ENCODE data around the gene YIPF4.
A peak's percentile ranks its signal among the peaks of the same experiment; 100 is the strongest.
"Not testable (repeated sequence)": the region's sequence is repeated elsewhere in the genome, so short reads cannot be mapped to it uniquely, and the experiment has no call there.

Gene YIPF4

DNA sequence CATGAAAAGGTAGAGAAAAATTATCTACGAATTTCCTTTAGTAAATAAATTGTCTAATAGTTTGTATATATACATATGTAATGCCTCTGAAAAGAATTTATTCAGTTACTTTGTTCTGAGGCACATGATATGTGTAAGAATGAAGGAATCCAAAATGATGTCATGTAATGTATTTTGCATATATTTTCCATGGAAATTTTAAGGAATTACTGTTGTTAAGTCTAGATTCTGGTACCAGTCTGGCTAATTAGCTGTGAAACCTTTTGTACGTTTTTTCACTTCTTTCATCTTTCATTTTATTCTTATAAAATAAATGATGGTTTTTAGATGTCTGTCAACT is 12.3 kb downstream of the YIPF4 start:
- DNase-seq, result no peak

DNA sequence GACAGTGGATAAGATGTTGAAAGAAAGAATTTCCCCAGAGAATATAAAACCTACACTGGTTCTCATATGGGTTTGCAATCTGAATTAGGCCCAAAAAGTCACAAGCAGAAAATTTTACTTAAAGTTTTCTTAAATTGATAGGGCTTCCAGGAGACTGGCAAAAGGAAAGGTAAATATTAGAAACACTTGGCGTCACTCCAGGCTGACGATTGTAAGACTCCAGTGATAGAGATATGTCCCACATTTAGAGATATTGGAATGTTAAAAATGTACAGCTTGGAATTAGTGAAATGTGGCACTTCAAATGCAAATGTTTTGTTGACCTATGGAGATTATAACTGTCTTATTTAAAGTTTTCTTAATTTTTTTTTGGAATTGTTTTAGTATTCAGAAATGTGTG is 14.0 kb downstream of the YIPF4 start:
- DNase-seq, result no peak

DNA sequence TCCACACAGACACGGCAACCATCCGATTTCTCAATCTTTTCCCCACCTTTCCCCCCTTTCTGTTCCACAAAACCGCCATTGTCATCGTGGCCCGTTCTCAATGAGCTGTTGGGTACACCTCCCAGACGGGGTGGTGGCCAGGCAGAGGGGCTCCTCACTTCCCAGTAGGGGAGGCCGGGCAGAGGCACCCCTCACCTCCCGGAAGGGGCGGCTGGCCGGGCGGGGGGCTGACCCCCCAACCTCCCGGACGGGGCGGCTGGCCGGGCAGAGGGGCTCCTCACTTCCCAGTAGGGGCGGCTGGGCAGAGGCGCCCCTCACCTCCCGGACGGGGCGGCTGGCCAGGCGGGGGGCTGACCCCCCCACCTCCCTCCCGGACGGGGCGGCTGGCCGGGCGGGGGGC is 15.8 kb downstream of the YIPF4 start:
- DNase-seq, result not testable (repeated sequence)

GRCh38 chr2:32293966-32294562 is 16.4 kb downstream of the YIPF4 start:
- DNase-seq, result not testable (repeated sequence)

GRCh38 chr2:32310577-32310976 is 32.9 kb downstream of the YIPF4 start:
- DNase-seq, result no peak

GRCh38 chr2:32314886-32315285 is 37.2 kb downstream of the YIPF4 start:
- no peak for DNase-seq

- not testable (repeated sequence) for DNase-seq
Measured at GRCh38 chr2:32328679-32329078, 51.0 kb downstream of the YIPF4 start.

DNA sequence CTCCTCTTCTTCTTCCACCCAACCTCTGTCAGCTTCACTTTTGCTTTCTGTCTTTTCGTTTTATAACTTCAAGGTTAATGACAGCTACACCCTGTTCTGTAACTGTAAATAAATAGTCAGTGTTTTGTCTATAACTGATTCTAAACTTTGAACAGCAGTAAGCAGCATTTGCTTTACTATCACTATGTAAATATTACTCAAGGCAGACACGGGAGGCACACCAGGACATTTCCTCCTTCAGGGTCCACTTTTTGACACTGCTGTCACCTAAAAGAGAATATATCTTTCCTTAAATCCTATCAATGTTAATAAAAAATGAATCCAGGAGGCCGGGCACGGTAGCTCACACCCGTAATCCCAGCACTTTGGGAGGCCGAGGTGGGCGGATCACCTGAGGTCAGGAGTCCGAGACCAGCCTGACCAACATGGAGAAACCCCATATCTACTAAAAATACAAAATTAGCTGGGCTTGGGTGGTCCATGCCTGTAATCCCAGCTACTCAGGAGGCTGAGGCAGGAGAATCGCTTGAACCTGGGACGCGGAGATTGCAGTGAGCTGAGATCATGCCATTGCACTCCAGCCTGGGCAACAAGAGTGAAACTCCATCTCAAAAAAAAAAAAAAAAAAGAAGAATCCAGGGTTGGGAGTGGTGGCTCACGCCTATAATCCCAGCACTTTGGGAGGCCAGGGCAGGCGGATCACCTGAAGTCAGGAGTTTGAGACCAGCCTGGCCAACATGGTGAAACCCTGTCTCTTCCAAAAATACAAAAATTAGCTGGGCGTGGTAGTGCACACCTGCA is 51.7 kb downstream of the YIPF4 start:
- DNase-seq, result not testable (repeated sequence)

GRCh38 chr2:32330136-32330535 is 52.4 kb downstream of the YIPF4 start:
- DNase-seq, result no peak

GRCh38 chr2:32342801-32343200 is 65.1 kb downstream of the YIPF4 start:
- no peak for DNase-seq

DNA sequence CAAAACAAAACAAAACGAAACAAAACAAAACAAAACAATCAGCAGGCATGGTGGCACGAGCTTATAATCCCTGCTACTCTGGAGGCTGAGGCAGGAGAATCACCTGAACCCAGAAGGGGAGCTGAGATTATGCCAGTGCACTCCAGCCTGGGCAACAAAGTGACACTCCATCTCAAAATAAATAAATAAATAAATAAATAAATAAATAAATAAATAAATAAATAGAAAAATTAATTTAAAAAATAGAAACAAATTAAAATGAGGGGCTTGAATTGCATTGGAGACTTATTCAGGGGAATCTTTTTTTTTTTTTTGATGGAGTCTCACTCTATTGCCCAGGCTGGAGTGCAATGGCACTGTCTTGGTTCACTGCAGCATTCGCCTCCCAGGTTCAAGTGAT is 73.1 kb downstream of the YIPF4 start:
- DNase-seq, result not testable (repeated sequence)

GRCh38 chr2:32355976-32356680 is 78.4 kb downstream of the YIPF4 start:
- DNase-seq, result no peak

- DNase-seq, result peak; percentile 97
Measured at GRCh38 chr2:32356681-32357317, 79.1 kb downstream of the YIPF4 start, which contains the start of gene BIRC6. Gene BIRC6, plus strand, starts transcription at chr2:32357023. Its CDS starts 139 bp downstream, at chr2:32357162.

- DNase-seq, result peak; percentile 39
Measured at GRCh38 chr2:32357318-32358110, 79.8 kb downstream of the YIPF4 start.

GRCh38 chr2:32358111-32358482 is 80.4 kb downstream of the YIPF4 start:
- peak; percentile 9 for DNase-seq

- no peak for DNase-seq
Measured at GRCh38 chr2:32360416-32360815, 82.7 kb downstream of the YIPF4 start.

DNA sequence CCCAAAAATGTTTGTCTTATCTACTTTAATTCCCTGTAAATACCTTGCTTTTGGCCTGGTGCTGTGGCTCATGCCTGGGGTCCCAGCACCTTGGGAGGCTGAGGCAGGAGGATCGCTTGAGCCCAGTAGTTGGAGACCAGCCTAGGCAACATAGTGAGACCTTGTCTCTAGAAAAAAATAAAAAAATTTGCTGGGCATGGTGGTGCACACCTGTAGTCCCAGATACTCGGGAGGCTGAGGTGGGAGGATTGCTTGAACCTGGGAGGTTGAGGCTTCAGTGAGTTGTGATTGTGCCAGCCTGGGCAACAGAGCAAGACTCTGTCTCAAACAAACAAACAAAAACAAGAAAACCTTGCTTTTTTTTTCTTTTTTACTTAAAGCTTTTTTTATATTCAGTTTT is 85.3 kb downstream of the YIPF4 start:
- DNase-seq, result not testable (repeated sequence)

DNA sequence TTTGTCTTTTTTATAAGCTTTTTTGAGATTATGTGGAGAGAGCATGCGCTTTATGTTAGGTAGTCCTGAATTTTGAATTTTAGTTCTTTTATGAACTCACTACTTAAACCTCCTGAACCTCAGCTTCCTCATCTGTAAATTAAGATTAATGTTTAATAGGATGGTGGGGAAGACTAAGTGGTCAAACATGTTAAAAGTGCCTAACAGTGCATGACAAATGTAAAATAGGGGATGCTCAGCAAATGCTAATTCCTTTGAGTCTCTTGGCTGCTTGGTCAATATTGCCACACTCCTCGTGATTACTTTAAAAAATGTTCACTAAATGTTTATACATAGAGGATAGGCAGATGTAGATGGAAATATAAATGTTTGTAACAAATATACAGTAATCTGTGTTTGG is 85.9 kb downstream of the YIPF4 start:
- DNase-seq, result no peak

DNA sequence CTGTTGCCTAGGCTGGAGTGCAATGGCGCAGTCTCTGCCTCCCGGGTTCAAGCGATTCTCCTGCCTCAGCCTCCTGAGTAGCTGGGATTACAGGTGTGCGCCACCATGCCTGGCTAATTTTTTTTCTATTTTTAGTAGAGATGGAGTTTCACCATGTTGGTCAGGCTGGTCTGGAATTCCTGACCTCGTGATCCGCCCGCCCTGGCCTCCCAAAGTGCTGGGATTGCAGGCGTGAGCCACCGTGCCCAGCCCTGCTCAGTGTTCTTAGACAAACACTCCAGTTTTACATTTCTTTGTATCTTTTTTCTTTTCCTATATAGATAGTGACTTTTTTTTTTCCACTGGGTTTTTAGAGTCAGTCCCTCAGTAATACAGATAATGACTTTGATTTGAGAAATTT is 86.6 kb downstream of the YIPF4 start:
- not testable (repeated sequence) for DNase-seq

GRCh38 chr2:32365679-32366078 is 88.0 kb downstream of the YIPF4 start:
- DNase-seq, result not testable (repeated sequence)
